GM18873 (cell line): ENCODE data around the gene FBN1.

Experiments used
- ATAC-seq: cut with Tn5 transposase; IDR thresholded peaks from one replicate; pipeline ENCODE4 v1.9.1; 2021; ENCODE audit warnings: mild to moderate bottlenecking, moderate library complexity, moderate number of reproducible peaks; ENCODE audit not compliant: unreplicated experiment, low FRiP score

Gene FBN1

GRCh38 chr15:48625126-48625525, 20.4 kb downstream of the FBN1 start:
- ATAC-seq = no peak

DNA sequence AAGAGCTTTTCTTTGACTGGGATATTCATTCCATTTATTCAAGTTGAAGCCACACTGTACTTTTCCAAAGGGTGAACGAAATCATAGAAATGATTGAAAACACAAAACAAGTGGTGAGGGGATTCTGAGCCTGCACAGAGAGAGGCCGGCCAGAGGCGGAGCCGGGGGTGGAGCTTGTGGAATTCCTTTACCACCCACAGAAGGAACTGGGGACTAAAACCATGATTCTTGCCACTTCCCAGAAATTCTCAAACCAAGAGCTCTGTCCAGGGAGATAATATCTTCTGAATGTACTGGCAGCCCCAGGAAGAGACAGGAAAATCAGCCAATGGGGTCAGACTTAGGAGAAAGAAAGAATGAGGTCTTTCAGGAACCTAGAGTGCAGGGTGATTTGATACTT, 20.8 kb downstream of the FBN1 start:
- ATAC-seq = no peak

DNA sequence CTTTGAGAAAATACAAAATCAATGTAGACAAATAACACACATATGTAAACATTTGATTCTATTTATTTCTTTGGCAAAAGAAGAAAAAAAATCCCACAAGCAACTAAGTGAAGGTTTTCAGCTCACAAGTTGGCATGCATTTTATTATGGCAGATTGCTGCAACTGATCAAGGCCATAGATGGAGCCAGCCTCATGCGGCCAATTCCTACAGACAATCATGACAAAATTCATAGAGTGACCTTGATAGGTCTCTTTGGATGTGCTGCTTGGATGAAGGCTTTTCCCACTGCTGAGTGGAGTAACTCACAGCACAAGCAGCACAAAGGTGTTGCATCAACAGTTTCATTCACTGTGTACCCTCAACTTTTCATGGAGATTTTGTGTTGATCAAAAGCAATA, 22.1 kb downstream of the FBN1 start:
- no peak for ATAC-seq

- no peak for ATAC-seq
Observed at GRCh38 chr15:48622237-48622636, 23.3 kb downstream of the FBN1 start.

GRCh38 chr15:48619446-48619845, 26.1 kb downstream of the FBN1 start:
- no peak for ATAC-seq

GRCh38 chr15:48617619-48618018, 27.9 kb downstream of the FBN1 start:
- ATAC-seq = no peak

DNA sequence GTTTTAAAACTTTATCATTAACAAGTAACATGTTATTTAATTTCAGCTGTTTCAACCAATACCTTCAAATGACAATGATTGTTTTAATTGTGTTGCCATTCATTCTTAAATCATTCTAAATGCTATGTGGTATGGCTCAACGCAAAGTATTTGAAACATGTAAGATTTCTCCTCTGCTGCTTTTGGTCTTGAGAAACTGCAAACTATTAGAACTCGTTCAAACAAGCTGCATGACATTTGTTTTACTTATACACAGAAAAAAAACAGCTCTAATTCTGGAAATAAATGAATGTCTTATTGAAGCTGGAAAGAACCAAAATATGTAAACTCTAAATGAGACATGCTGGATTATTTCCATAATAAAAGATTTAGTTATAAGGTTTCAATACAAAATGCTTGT, 29.3 kb downstream of the FBN1 start:
- no peak for ATAC-seq

DNA sequence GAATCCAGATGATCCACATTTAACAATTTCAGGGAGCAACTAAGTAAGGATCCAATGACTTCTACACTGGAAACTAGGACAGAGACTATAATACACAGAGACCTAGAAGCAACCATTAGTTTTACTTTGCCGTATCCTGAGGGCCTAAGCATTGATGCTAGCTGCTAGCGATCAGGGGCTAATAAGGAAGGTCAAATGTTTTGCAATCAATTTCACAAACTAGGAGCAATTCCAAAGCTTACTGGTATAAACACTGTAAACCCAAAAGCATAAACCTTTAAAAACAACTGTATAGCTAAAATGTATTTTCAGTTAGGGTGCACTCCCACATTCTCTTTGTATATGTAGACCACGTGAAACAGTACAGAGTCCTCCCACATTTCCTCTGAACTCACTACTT, 31.5 kb downstream of the FBN1 start:
- ATAC-seq = no peak

DNA sequence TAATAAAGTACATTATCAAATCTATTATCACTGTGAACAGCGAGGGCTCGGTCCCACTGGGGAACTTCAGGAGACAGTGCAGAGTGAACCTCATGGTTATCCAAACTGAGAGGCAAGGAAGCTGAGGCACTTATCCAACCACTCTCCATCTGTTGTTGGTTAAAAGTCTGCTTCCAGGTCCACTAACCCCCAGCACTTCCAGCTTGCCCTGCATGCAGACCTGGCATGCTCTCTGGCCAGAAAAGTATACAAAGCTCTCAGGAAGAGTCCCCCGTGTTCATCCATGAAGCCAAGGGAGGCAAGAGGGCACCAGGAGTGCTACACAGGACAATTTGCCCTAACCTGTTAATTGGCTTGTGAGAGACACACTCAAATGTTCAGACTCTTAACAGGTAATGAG, 36.0 kb downstream of the FBN1 start:
- no peak for ATAC-seq

DNA sequence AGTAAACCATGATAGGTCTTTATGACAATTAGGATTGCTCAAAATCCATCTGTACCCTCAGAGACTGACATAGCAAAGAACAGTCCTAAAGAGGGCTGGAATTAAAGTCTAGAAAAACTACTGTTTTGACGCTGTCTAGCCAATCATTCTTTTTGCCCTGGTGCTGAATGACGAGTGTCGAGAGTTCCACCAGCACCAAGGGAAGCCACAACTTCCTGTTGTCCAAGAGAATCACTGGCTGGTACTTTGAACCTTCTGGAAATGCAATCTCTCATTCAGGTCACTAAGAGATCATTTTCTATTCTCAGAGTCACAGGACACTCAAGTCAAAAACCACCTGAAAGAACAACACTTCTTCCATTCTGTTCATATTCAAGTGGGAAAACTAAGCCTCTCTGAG, 37.7 kb downstream of the FBN1 start:
- no peak for ATAC-seq

GRCh38 chr15:48604567-48604966, 40.9 kb downstream of the FBN1 start:
- ATAC-seq = no peak

- no peak for ATAC-seq
Observed at GRCh38 chr15:48603922-48604321, 41.6 kb downstream of the FBN1 start.

DNA sequence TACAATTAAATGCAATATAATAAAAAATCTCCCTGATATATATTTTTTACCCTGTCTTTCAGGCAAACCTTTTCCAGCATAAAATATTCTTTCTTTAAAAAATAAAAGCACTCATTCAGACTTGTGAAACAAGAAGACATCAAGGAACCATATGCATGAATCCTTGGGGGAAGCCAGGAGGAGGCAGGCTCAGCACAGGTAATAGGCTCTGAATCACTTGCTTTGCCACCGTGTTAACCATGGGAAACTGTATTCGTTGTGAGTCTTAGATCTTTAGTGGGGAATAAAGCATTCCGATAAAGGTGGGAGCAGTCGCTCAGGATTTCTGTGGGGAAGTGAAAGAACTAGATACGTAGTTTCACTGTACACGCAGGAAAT, 42.4 kb downstream of the FBN1 start:
- no peak for ATAC-seq

GRCh38 chr15:48602358-48603122, 43.0 kb downstream of the FBN1 start:
- no peak for ATAC-seq

- ATAC-seq = no peak
Observed at GRCh38 chr15:48601095-48601494, 44.4 kb downstream of the FBN1 start.

GRCh38 chr15:48596841-48597240, 48.7 kb downstream of the FBN1 start:
- no peak for ATAC-seq

DNA sequence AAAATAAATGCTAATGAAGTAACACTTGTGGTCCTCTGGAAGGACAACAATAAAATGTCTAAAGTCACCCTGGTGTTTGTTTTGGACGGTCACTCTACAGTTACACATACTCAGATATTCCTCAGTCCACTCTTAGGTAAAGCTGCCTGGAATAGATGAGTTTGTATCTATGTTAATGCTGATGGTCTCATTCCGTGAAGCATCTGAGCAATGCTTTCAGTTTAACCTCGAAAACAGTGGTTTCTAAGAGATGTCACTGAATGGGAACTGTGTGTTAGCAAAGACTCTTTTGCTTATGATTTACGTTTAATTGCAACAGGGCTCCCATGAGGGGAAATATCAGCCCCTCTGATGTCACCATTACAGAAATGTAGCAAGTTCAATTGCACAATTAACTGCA, 49.1 kb downstream of the FBN1 start:
- peak; percentile 36 for ATAC-seq

DNA sequence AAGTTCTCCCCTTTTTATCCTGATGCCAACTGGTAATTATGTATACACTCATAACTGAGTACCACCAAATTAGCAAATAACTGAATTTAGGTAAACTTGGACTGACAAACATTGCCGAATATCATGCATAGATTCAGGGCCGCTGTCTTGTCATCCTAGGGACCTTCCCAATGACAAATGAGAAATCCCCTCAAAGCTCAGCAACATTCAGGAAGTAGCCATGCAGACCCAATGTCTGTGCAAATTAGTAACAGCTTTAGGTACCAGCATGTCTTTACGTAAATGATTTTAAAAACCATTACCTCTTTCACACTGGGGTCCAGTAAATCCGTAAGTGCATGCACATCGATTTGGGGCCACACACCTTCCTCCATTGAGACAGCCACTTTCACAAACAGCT, 49.5 kb downstream of the FBN1 start:
- peak; percentile 66 for ATAC-seq

- ATAC-seq = no peak
Observed at GRCh38 chr15:48592933-48593332, 52.6 kb downstream of the FBN1 start.

- no peak for ATAC-seq
Observed at GRCh38 chr15:48592221-48592731, 53.2 kb downstream of the FBN1 start.

DNA sequence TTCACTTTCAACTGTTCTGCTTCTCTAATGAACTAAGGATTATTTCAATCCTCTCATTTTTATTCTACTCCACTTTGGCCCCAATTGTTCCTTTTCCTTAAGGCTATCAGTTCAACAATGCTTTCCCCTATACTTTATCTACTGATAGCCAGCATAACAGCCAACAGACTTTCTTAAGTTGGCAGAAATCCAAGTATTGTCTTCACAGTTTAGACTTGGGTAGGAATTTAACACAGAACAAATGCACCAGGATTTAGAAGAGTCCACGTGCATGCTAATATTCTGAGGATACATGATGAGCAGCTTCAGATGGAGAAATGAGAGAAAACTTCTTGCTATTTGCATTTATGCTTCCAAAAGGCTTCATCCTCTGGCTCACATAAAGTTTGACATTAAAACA, 54.8 kb downstream of the FBN1 start:
- ATAC-seq = no peak

- no peak for ATAC-seq
Observed at GRCh38 chr15:48584812-48585563, 60.5 kb downstream of the FBN1 start.
